Inflammatory macrophage treated with lipopolysaccharide for 4 hours (primary cell): ENCODE measurements around the gene PIP4K2A.

Source experiments
- DNase-seq: peaks from one replicate; pipeline ENCODE4 v3.0.0-alpha.2; 2020

PIP4K2A gene

GRCh38 chr10:22690614-22691431 lies 23.6 kb downstream of the PIP4K2A start:
- peak; percentile 76 for DNase-seq

GRCh38 chr10:22690158-22690557 lies 24.2 kb downstream of the PIP4K2A start:
- no peak for DNase-seq

DNA sequence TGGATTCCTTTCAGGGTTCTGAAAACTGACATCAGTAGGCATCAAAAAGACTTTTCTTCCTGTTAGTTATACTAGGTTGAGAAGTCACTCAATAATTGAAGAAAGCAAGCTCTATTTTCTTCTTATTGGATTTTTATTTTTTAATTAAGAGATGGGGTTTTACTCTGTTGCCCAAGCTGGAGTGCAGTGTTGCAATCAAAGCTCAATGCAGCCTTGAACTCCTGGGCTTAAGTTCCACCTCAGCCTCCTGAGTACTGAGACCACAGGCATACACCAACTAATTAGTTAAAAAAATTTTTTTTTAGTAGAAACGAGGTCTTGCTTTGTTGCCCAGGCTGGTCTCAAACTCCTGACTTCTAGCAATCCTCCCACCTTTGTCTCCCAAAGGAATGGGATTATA lies 28.0 kb downstream of the PIP4K2A start:
- DNase-seq, result no peak

DNA sequence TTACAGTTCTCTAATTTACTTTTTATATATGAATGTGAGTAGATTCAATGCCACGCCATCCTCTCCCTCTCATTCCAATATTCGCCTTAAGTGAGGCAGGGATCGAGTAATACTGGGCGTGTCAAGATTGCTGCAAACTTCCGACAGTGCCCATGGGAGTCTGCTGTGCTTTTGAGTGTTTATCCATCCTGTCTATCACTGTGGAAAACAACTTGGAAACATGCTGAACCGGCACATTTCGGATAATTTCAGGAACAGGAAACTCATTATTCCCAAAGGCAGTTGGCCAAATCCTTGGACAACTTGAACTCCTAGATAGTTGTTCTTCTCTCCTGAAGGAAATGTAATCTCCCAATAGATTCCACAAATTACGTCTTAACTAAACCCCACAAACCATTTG lies 28.5 kb downstream of the PIP4K2A start:
- DNase-seq, result no peak

- no peak for DNase-seq
Measured at GRCh38 chr10:22684699-22685098, 29.7 kb downstream of the PIP4K2A start.

DNA sequence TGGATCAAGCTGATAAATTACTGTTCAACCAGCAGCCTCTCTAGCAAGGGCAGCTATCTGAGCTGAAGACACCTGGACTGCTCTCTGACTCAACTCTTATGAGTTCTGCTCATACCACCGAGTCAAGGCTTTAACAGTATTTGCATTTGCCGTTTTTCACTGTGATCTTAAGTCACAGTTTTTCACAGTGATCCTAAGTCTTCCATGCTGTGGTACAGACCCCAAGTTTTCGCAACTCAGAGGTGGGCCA lies 31.3 kb downstream of the PIP4K2A start:
- DNase-seq, result no peak

- no peak for DNase-seq
Measured at GRCh38 chr10:22682237-22683139, 31.9 kb downstream of the PIP4K2A start.

- no peak for DNase-seq
Measured at GRCh38 chr10:22681783-22682183, 32.6 kb downstream of the PIP4K2A start.

GRCh38 chr10:22681301-22681700 lies 33.1 kb downstream of the PIP4K2A start:
- no peak for DNase-seq

GRCh38 chr10:22679608-22680007 lies 34.8 kb downstream of the PIP4K2A start:
- DNase-seq, result no peak

DNA sequence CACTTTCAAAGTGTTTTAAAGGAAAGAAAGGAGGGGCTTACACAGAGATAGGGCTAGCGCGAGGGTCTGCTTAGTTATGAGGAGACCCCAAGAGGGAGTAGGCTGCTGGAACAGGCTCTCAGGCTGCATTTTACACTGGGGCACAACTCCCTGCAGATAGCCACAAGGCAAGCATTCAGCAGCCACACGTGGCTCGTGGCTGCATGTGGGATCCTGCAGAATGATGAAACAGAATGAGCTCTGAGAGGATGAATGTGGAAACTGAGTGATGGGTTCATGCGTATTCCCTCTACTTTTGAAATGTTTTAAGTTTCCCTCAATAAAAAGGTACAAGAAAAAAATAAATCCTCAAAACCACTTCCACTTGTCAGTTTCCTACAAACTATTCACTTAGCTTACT lies 37.0 kb downstream of the PIP4K2A start:
- no peak for DNase-seq

DNA sequence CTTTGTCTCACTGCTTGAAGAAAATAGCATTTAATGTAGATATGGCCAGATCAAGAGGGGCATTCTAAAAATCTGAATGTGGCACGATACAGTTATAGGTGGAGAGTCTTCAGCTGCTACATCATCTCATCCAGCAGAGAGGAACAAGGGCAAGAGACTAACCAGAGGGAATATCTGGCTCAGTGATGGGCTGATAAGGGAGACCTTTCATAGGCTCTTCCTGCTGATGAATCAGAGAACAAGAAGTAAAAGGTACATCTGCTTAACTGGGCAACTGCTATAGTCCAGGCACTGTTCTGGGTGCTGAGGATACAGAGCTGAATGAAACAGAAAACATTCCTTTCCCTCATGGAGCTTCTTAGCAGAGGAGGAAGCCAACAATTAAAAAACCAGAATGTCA lies 37.9 kb downstream of the PIP4K2A start:
- no peak for DNase-seq

GRCh38 chr10:22674573-22674930 lies 39.8 kb downstream of the PIP4K2A start:
- DNase-seq, result no peak

DNA sequence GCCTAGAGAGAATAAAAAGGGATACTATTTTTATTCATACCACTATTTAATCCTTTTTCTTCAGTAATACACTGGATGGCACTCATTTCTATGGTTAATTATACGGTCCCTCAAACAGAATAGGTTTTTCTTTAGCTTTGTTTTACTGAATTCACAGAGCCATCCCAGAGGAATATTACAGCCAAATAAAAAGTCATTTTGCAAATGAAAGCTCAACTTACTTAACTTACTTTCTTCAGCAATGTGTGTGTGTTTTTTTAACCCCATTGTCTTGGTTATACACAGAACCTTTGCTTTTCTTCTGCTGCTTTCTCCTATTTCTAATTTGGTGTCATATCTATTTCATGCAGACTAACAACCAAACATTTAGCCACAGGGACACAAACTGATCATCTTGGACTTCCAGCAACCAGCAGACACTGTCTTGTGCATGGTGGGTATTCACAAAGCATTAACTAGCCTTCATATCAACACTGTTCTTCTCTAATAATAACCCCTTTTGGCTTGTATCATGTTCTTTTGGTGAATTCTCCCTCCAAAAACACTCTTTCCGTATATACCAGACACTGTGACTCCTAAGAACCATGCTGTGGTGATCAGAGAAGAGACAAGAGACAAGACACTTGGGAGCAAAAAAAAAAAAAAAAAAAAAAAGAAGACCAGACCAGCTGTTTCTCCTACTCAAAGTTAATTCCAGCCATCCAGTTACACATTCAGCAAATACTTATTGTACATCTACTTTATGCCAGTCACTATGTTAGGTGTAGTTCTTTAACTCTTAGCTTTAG lies 40.4 kb downstream of the PIP4K2A start:
- DNase-seq, result no peak

DNA sequence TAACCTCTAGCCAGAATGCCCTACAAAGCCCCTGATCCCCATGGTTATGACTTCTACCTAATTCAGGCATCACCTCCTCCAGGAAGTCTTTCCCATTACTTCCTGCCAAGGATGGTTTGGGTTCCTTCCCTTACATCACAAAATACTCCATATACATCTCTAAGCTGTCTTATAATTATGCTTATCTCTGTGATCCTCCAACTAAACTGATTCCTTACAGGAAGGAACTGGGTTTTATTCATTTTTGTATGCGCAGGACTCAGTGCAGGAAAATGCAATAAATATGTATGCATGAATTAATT lies 41.3 kb downstream of the PIP4K2A start:
- DNase-seq, result no peak

- DNase-seq, result no peak
Measured at GRCh38 chr10:22672319-22673090, 41.9 kb downstream of the PIP4K2A start.

DNA sequence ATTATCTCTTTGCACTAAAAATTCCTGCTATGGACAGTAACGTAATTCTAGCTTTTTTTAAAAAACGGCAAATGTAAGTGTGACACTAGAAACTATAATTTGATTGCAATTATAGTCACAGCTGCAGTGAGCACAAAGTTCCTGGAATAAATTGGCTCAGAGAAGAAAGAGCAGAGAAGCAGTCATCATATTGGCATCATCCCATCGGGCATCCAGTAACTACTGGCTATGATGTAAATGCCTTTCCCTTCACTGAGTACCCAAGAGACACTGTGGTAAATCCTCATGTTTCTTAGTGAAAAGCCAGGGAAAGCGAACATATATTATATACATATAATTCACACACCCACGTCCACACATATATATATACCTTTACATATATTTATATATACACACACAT lies 43.6 kb downstream of the PIP4K2A start:
- no peak for DNase-seq

- DNase-seq, result no peak
Measured at GRCh38 chr10:22669163-22669711, 45.1 kb downstream of the PIP4K2A start.

DNA sequence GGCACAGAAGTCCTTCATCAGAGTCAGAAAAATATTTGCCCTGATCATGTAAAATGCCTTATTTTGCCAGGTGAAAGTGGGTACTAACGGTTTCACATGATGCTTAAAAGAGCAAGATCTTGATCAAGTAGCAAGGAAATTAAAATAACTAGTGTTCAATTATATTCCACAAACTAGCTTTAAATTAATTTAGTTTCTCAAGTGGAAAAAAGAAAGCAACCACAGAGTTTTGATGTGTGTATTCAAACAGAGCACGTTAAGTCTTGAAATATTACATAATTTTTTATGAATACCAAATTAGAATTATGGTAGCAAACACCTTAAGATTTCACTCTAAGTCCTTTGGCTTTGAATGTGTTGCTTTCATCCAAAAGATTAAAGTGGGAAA lies 47.3 kb downstream of the PIP4K2A start:
- DNase-seq, result no peak

GRCh38 chr10:22666287-22667092 lies 47.9 kb downstream of the PIP4K2A start:
- no peak for DNase-seq

GRCh38 chr10:22665329-22665728 lies 49.0 kb downstream of the PIP4K2A start:
- DNase-seq, result no peak
